Hematopoietic multipotent progenitor cell treated with erythropoietin and hydrocortisone succinate and interleukin-3 and kit ligand, for 6 days (in vitro differentiated cells): Measurements from ENCODE around the gene YRDC.
"Not testable (repeated sequence)": the region's sequence is repeated elsewhere in the genome, so short reads cannot be mapped to it uniquely, and the experiment has no call there.

Experiments used
- DNase-seq: peaks from one replicate; pipeline ENCODE4 v3.0.0-alpha.2; 2015

YRDC gene

GRCh38 chr1:37817481-37817880 is 9.5 kb upstream of the YRDC start:
- DNase-seq, result no peak

- no peak for DNase-seq
These were observed 6.2 kb upstream of the YRDC start for GRCh38 chr1:37814252-37814651.

- no peak for DNase-seq
These were observed 5.6 kb upstream of the YRDC start for GRCh38 chr1:37813529-37814145.

GRCh38 chr1:37811027-37811655 is 3.1 kb upstream of the YRDC start:
- DNase-seq, result peak; percentile 92

DNA sequence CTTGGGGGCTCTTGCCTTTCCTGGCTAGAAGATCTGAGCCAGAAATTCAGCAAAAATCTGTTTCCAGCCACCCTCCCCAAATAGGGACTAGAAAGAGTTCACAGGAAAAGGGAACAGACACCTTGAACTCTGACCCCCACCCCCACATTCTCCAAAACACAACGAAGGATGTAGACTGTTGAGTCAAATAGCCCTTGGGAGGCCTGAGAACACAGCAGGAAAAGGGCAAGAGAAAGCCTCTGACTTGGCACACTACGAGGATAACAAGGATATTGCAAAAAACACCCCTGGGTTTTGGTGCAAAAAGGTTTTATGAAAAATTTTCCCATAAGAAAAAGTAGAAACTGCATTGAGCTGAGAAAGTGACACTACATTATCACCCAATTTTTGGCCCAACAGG is 1.9 kb upstream of the YRDC start:
- no peak for DNase-seq

- DNase-seq, result peak; percentile 71
These were observed 636 bp upstream of the YRDC start for GRCh38 chr1:37808369-37809319.

DNA sequence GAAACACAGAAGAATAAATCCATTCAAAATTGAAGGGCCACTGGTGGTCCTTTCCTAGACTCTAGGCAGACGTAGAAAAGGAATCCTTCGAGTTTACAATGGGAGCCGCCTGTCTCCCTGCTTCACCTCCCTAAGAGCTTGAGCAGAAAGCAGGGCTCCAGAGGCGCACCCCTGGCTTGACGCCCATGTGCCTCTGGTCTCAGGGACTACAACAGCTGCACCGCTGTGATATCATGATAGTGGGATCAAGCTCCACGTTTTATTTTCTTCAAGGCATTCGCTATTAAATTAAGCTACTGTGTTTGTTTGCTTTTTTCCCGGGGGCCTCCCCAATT is 821 bp downstream of the YRDC start:
- peak; percentile 84 for DNase-seq

- DNase-seq, result no peak
These were observed 5.6 kb downstream of the YRDC start for GRCh38 chr1:37802439-37802838.

DNA sequence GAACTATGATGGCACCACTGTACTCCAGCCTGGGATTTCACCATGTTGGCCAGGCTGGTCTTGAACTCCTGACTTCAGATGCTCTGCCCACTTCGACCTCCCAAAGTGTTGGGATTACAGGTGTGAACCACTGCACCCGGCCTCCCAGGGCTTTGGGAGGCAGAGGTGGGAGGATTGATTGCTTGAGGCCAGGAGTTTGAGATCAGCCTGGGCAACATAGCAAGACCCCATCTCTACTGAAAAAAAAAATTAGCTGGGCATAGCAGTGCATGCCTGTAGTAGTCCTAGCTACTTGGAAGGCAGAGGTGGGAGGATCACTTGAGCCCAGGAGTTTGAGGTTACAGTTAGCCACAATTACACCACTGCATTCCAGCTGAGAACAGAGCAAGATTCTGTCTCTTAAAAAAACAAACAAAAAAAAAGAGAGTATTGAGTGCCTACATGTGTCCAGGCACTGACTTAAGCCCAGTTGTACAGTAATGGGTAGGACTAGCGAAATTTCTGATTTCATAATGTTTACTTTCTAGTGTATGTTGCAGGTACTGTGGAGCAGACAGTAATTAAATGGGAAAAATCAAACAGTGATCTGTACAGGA is 10.2 kb downstream of the YRDC start:
- no peak for DNase-seq

GRCh38 chr1:37795340-37796125 is 12.5 kb downstream of the YRDC start:
- peak; percentile 93 for DNase-seq

GRCh38 chr1:37794372-37795339 is 13.4 kb downstream of the YRDC start:
- DNase-seq, result no peak

DNA sequence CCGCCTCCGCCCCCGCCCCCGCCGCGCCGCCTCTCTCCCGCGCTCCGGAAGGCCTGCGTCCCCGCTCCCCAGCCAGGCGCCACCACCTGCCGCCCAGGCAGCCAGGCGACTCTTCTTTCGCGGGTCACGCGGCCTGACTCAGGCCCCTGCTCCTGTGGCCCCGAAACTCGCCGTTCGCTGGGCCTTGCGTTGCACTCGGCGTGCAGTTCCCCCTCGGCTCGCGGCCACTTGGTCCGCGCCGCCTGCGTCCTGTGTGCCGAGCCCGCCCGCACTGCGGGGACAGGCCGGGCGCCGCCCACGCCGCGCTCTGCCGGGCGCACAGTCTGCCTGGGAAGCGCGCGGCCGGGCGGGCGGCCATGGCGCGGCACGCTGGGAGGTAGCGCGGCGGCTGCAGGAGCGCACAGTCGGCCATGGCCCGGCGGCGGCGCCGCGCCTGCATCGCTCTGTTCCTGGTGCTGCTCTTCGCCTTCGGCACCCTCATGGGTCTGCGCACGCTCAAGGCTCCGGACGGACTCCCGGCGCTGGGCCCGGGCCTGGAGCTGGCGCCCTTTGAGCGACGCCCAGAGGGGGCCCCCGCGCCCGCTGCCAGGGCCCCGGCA is 14.1 kb downstream of the YRDC start, which contains the start of gene MANEAL:
TSS of gene MANEAL (plus strand) at position 75 of the 599 bp plus-strand sequence. CDS start at position 411, 336 bp downstream.
- DNase-seq, result peak; percentile 69

DNA sequence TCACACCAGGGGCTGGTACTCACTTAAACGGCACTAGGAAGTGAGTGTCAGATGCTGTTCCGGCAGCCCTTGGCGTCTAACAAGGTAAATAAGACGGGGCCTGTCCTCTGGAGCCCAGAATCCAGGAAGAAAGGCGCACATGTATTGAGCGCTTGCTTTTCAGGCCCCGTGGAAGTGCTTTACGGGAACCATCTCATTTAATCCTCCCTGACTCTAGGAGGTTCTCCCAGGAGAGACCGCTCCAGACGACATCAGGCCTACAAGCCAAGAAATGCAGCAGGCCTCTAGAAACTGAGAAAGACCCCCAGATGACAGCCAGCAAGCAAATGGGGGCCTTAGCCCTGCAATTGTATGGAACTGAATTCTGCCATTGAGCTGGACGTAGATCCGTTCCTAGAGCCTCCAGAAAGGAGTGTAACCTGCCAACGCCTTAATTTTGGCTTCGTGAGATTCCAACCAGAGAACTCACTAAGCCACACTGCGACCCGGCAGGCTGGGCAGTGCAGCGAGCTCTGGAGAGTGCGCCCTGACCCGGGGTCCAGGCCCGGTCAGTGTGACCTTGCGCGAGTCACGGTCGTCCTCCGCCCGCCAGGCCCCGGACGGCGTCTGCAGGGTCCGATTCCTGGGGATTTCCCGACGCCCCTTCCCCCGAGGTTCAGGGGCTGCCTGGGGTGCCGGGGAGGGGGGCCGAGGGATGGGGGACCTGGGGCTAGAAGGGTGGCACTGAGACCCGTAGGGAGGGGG is 14.9 kb downstream of the YRDC start:
- DNase-seq, result no peak

DNA sequence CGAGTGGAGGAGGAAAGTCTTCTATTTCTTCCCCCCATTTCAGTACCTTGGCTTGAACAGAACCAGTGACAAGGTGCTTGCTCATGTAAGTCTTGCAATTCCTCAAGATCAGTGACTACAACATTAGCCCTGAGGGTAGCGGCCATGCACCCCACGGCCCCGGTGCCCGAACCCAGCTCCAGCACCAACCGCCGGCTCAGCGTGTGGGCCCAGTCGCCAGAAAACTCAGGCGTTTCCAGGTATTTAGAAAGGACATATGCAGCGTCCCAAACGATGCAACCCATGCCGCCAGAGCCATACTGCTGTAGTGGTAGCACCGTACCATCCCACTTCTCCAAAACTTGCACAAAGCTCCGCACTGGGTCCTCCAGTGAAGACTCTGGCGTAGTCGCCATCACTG is 25.5 kb downstream of the YRDC start:
- DNase-seq, result no peak

- no peak for DNase-seq
These were observed 29.4 kb downstream of the YRDC start for GRCh38 chr1:37778654-37779053.

DNA sequence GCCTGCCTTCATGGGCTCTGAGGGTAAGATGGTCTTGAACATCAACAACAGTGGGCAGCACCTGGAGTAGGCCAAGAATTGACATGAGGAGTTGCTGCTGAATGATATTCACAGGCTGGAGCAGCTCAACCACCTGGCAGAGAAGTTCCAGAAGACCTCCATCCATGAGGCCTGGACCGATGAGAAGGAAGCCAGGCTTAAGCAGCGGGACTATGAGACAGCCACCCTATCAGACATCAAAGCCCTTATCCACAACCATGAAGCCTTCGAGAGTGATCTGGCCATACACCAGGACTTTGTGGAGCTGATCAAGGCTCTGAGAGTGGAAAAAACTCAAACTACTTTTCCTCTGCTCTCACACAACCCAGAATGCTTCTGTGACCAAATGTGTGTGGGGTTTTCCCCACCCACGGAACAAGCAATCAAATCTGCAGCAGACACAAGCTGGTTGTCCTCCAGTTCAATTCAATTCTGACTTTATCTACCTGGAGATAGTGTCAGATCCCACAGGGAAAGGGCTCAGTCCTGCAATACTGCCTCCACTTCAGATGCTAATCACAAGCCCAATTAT is 31.0 kb downstream of the YRDC start:
- DNase-seq, result no peak

DNA sequence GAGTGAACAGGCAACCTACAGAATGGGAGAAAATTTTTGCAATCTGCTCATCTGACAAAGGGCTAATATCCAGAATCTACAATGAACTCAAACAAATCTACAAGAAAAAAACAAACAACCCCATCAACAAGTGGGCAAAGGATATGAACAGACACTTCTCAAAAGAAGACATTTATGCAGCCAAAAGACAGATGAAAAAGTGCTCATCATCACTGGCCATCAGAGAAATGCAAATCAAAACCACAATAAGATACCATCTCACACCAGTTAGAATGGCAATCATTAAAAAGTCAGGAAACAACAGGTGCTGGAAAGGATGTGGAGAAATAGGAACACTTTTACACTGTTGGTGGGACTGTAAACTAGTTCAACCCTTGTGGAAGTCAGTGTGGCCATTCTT is 36.6 kb downstream of the YRDC start:
- not testable (repeated sequence) for DNase-seq

DNA sequence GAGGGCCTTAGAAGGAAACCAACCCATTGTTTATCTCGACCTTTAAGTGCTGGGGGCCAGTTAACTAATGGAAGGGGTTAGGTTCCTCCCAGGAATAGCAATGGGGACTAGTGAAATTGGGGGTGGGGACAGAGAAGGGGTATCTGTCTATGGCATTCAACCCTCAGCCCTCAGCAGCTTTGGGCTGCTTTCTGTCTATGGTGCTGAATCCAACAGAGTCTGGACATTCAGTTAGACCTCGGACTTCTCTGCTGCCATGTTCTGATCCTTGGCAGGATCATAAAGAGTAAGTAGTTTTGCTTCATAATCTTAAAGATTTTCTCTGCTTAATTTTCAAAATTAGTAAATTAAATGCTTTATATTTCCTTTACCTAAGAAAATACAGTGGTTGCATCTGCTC is 40.5 kb downstream of the YRDC start:
- DNase-seq, result no peak

GRCh38 chr1:37765916-37766664 is 41.9 kb downstream of the YRDC start:
- DNase-seq, result peak; percentile 30
